KMS-11 (cell line): ENCODE measurements around the gene CEP83.

Experiments
- H2AFZ ChIP-seq: fragments of 200-600 bp; sonication (generic); 2 replicates; pipeline ENCODE4 v1.6.1; 2016; ENCODE audit warnings: antibody characterized with exemption, mixed run types, low read depth
- H3K27ac ChIP-seq: fragments of 200-600 bp; sonication (generic); 2 replicates; pipeline ENCODE4 v1.6.1; 2016; ENCODE audit warnings: mild to moderate bottlenecking, mixed run types
- H3K27me3 ChIP-seq: fragments of 200-600 bp; sonication (generic); 2 replicates; pipeline ENCODE4 v1.6.1; 2017; ENCODE audit warnings: mild to moderate bottlenecking, low read depth, mixed run types, moderate library complexity; ENCODE audit not compliant: insufficient read depth
- H3K36me3 ChIP-seq: fragments of 200-600 bp; sonication (generic); 2 replicates; pipeline ENCODE4 v1.6.1; 2017; ENCODE audit warnings: mild to moderate bottlenecking, mixed run types; ENCODE audit not compliant: insufficient read depth
- H3K4me1 ChIP-seq: fragments of 200-600 bp; sonication (generic); 2 replicates; pipeline ENCODE4 v1.6.1; 2016; ENCODE audit warnings: mild to moderate bottlenecking, low read depth, mixed run types; ENCODE audit not compliant: poor library complexity, severe bottlenecking
- H3K4me2 ChIP-seq: fragments of 200-600 bp; sonication (generic); 2 replicates; pipeline ENCODE4 v1.7.0; 2016; ENCODE audit warnings: mild to moderate bottlenecking, mixed run types
- H3K4me3 ChIP-seq: fragments of 200-600 bp; sonication (generic); IDR thresholded peaks from 2 replicates; pipeline ENCODE4 v1.6.1; 2017; ENCODE audit warnings: low read depth, low read length, mixed read lengths; ENCODE audit not compliant: insufficient read depth
- H3K79me2 ChIP-seq: fragments of 200-600 bp; sonication (generic); 2 replicates; pipeline ENCODE4 v1.6.1; 2016; ENCODE audit warnings: low read depth, mixed run types; ENCODE audit not compliant: insufficient read depth
- H3K9ac ChIP-seq: fragments of 200-600 bp; sonication (generic); 2 replicates; pipeline ENCODE4 v1.6.1; 2016; ENCODE audit warnings: mild to moderate bottlenecking, mixed run types
- H4K20me1 ChIP-seq: fragments of 200-600 bp; sonication (generic); 2 replicates; pipeline ENCODE4 v1.6.1; 2016; ENCODE audit warnings: mild to moderate bottlenecking, mixed run types; ENCODE audit not compliant: insufficient read depth
- TF ChIP-seq, protein P1 (sequence below): fragments of 200-600 bp; sonication (generic); conservative IDR thresholded peaks from 2 replicates; pipeline ENCODE4 v1.6.1; 2017; ENCODE audit warnings: low read depth, mild to moderate bottlenecking, antibody characterized with exemption, low read length, moderate library complexity, mixed read lengths

Gene CEP83

DNA sequence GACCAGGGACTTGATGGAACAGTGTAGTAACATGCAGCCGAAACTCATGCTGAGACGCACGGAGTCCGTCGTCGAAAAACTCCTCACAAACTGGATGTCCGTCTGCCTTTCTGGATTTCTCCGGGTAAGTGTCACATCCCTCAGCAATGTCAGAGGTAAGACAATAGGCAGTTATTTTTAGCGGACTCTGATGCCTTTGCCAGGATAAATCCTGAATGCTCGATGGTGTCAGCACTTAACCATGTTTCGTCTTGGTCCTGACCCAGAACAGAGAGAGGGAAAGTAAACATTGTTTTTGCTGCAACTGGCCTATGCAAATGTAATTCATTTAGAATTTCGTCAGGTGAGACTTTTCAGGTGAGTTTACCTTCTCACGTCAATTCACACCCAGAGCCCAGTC is 198.9 kb downstream of the CEP83 start:
- Histone ChIP-seq H3K36me3 (no peaks in the 10 kb centered on the region), H3K9ac (no peak overlapping the region), H3K4me1 (peaks cover 6% of the 10 kb centered on the region), H3K79me2 (no peaks in the 10 kb centered on the region), H3K4me3 (no peak overlapping the region), H3K27me3 (no peaks in the 10 kb centered on the region), H2AFZ (no peak overlapping the region), H3K4me2 (no peak overlapping the region), H4K20me1 (no peaks in the 10 kb centered on the region), H3K27ac (no peak overlapping the region)
- TF ChIP-seq, protein P1, sequence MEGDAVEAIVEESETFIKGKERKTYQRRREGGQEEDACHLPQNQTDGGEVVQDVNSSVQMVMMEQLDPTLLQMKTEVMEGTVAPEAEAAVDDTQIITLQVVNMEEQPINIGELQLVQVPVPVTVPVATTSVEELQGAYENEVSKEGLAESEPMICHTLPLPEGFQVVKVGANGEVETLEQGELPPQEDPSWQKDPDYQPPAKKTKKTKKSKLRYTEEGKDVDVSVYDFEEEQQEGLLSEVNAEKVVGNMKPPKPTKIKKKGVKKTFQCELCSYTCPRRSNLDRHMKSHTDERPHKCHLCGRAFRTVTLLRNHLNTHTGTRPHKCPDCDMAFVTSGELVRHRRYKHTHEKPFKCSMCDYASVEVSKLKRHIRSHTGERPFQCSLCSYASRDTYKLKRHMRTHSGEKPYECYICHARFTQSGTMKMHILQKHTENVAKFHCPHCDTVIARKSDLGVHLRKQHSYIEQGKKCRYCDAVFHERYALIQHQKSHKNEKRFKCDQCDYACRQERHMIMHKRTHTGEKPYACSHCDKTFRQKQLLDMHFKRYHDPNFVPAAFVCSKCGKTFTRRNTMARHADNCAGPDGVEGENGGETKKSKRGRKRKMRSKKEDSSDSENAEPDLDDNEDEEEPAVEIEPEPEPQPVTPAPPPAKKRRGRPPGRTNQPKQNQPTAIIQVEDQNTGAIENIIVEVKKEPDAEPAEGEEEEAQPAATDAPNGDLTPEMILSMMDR = no peak

DNA sequence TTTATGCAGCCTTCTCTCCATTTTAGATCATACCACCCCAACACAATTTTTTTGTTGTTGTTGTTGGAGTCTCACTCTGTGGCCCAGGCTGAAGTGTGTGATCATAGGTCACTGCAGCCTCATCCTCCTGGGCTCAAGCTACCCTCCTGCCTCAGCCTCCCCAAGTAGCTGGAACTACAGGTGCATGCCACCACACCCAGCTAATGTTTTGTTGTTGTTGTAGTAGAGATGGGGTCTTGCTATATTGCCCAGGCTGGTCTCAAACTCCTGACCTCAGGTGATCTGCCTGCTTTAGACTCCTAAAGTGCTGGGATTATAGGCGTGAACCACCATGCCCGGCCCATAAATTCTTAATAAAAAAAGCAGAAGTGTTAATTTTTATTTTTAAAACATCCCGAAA is 199.7 kb downstream of the CEP83 start:
- no peak overlapping the region for H3K4me2 ChIP-seq

DNA sequence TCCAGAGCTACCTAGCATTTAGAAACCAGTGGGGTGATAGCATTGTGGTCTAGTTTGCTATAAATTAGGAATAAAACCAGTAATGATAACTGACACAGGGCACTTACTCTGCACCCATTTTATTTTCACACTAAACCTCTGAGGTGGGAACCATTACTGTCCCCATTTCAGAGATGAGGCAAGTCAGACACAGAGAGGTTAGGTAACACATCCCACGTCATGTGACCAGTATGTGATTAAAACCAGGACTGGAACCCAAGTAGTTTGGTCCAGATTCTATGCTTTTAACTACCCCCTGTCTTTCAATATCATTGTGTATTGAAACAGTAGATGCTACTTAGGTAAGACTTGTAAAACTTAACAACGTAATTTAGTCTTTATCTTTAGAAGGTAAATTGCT is 201.1 kb downstream of the CEP83 start:
- TF ChIP-seq, protein P1 = no peak
- Histone ChIP-seq H3K4me2 (no peak overlapping the region), H3K27me3 (no peaks in the 10 kb centered on the region), H3K79me2 (no peaks in the 10 kb centered on the region), H3K9ac (no peak overlapping the region), H3K36me3 (no peaks in the 10 kb centered on the region), H3K27ac (no peak overlapping the region), H2AFZ (no peak overlapping the region), H4K20me1 (no peaks in the 10 kb centered on the region), H3K4me1 (peaks cover 6% of the 10 kb centered on the region), H3K4me3 (no peak overlapping the region)

More for the DNA sequence above, 199.7 kb downstream of the CEP83 start:
- no peak overlapping the region for H3K4me3 ChIP-seq
- no peaks in the 10 kb centered on the region for H4K20me1 ChIP-seq
- H3K27me3 ChIP-seq = no peaks in the 10 kb centered on the region
- H3K4me1 ChIP-seq = peaks cover 6% of the 10 kb centered on the region
- TF ChIP-seq, protein P1 = no peak
- no peak overlapping the region for H3K27ac ChIP-seq
- no peaks in the 10 kb centered on the region for H3K79me2 ChIP-seq
- no peak overlapping the region for H2AFZ ChIP-seq
- H3K36me3 ChIP-seq = no peaks in the 10 kb centered on the region
- H3K9ac ChIP-seq = no peak overlapping the region
